Measurements from ENCODE around the gene TRIP12. TPM values are rescaled to one million over a fixed set of nuclear protein-coding genes. Genes with fewer than 3 reads are reported as not detected.
A peak's percentile ranks its signal among the peaks of the same experiment; 100 is the strongest.

TRIP12 gene
- total and polyA plus RNA-seq, 2 of the 8 experiments (the other 6 are each of a cell fraction or from before 2014, with no cell fraction given): 23.1 to 174 TPM

DNA sequence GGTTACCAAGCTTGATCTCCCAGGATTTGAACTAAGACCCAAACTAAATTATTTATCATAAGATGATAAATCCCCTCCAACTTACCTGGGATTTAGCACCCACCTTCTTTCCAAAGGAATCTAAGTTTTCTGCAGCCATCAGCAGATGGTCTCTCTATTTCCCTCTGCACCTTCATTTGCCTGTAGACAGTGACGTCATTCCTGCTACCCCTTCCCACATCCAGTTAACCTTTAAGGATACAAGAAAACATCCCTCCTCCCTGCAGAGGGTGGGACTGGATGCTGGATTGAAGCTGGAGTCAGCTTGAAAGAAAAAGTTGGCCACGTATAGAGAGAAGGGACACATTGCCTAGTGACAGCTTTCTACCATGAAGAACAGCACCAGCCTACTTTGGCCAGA is 203.8 kb downstream of the TRIP12 start:
- Histone ChIP-seq H3K4ac (replicated peaks; ENCODE audit: insufficient read length, low read depth, low read length) (no peak overlapping the region), H3K27ac (ENCODE audit: low read depth, low read length) (no peak overlapping the region), H3K4me2 (ENCODE audit: insufficient read depth in 1 of 2, low read depth in 2 of 2, low read length in 2 of 2) (no peak overlapping the region), H3K9me3 (ENCODE audit: insufficient read depth in 2 of 2, low read depth in 1 of 2, low read length in 1 of 2) (no peaks in the 10 kb centered on the region), H3K36me3 (ENCODE audit: control insufficient read depth in 2 of 4, insufficient read depth in 4 of 4, low read length in 3 of 4) (no peaks in the 10 kb centered on the region), H3K27me3 (replicated peaks in 1 of 4; ENCODE audit: control insufficient read depth in 3 of 4, extremely low read depth in 1 of 4, insufficient read depth in 3 of 4, low read length in 3 of 4) (peaks cover 1 to 12% (median 8%) of the 10 kb centered on the region in 4 experiments; a peak in 6 of 7 replicates), H2AFZ (ENCODE audit: low read length) (no peak overlapping the region), H2AK5ac (ENCODE audit: low read depth, low read length) (no peak overlapping the region), H3K56ac (replicated peaks; ENCODE audit: insufficient read length, low read depth, low read length) (no peak overlapping the region), H4K20me1 (replicated peaks in 1 of 2; ENCODE audit: control insufficient read depth in 1 of 2, insufficient read depth in 2 of 2, low read length in 2 of 2) (peaks cover 0 to 2% of the 10 kb centered on the region in 2 experiments), H3K23me2 (ENCODE audit: low read depth, low read length) (peaks cover 15% of the 10 kb centered on the region), H4K5ac (ENCODE audit: insufficient read length, low read depth, low read length) (no peak overlapping the region), H3K9ac (replicated peaks in 1 of 4; ENCODE audit: extremely low read depth in 1 of 4, low read depth in 3 of 4, low read length in 3 of 4) (no peak overlapping the region), H3K4me1 (replicated peaks in 1 of 4; ENCODE audit: control insufficient read depth in 3 of 4, insufficient read depth in 4 of 4, low read length in 3 of 4) (peaks cover 0 to 6% (median 1%) of the 10 kb centered on the region in 4 experiments; a peak in 5 of 7 replicates), H4K8ac (ENCODE audit: extremely low read depth, insufficient read depth, low read length) (no peak overlapping the region), H3K79me2 (ENCODE audit: control insufficient read depth in 1 of 2, insufficient read depth in 2 of 2, low read length in 2 of 2) (no peaks in the 10 kb centered on the region), H3K18ac (ENCODE audit: extremely low read depth, low read length) (no peak overlapping the region), H3K14ac (ENCODE audit: insufficient read length) (peak overlapping the region; percentile 14), H2BK15ac (ENCODE audit: low read length) (no peak overlapping the region), H2BK5ac (ENCODE audit: low read depth, low read length) (no peak overlapping the region), H2BK120ac (replicated peaks; ENCODE audit: low read depth, low read length) (no peak overlapping the region), H4K91ac (replicated peaks; ENCODE audit: insufficient read length, low read length) (no peak overlapping the region), H3K79me1 (ENCODE audit: low read depth, low read length) (no peaks in the 10 kb centered on the region), H3K4me3 (ENCODE audit: extremely low read depth in 1 of 4, insufficient read depth in 2 of 4, low read depth in 3 of 4, low read length in 4 of 4) (no peak overlapping the region), H3K23ac (ENCODE audit: insufficient read length) (no peak overlapping the region), H2BK20ac (ENCODE audit: low read length) (no peak overlapping the region), H2BK12ac (ENCODE audit: low read depth, low read length) (no peak overlapping the region)
- DNase-seq (ENCODE audit: low read depth in 1 of 2, low spot score in 2 of 2) (no peak), FAIRE-seq (no peak)
- CTCF ChIA-PET (ENCODE audit: partially characterized antibody): interaction anchor here (1.0 to 1.6 kb wide), 7 partner anchors 14 to 1027 kb away, joined by 3 to 4 read pairs (median 3); no protein-coding TSS in a partner anchor
- POLR2A ChIA-PET (ENCODE audit: partially characterized antibody): no interaction called here
- WGBS, 2 experiments (ENCODE audit: extremely low coverage in 1 of 2, insufficient coverage in 1 of 2, insufficient read length in 1 of 2, insufficient replicate concordance in 2 of 2, low coverage in 1 of 2, low lambda C conversion rate in 2 of 2, missing lambda C conversion rate in 1 of 2): 79% methylated on average over 2 of the region's 2 CpGs; no CpG with 5 or more reads in 1 of the 2 experiments
- TF ChIP-seq TBP (IDR thresholded peaks at IDR 0.05; ENCODE audit: low read depth, low read length) (no peak), CHD2 (IDR thresholded peaks at IDR 0.05; ENCODE audit: low read length) (no peak), SP2 (IDR thresholded peaks at IDR 0.05; ENCODE audit: low read length) (no peak), EGR1 (IDR thresholded peaks at IDR 0.05; ENCODE audit: borderline replicate concordance, low read depth, low read length) (no peak), KDM1A (IDR thresholded peaks at IDR 0.05; ENCODE audit: borderline replicate concordance, low read length) (no peak), BCL11A (IDR thresholded peaks at IDR 0.05; ENCODE audit: low read depth in 2 of 2, low read length in 2 of 2) (no peak), NRF1 (IDR thresholded peaks at IDR 0.05; ENCODE audit: low read depth, low read length) (no peak), JUND (IDR thresholded peaks at IDR 0.05; ENCODE audit: low read length) (no peak)
- TF ChIP-seq, protein P1, sequence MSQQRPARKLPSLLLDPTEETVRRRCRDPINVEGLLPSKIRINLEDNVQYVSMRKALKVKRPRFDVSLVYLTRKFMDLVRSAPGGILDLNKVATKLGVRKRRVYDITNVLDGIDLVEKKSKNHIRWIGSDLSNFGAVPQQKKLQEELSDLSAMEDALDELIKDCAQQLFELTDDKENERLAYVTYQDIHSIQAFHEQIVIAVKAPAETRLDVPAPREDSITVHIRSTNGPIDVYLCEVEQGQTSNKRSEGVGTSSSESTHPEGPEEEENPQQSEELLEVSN (IDR thresholded peaks at IDR 0.05): no peak
